Stimulated activated naive CD8-positive, alpha-beta T cell treated with anti-CD3 and anti-CD28 coated beads, Interleukin-15, Interleukin-2, amounts not matched to agents 100 ng/mL and 50 ng/mL, for 24 hours (primary cell): ENCODE measurements around the gene NDEL1.

Source experiments
- H3K27ac Mint-ChIP-seq: one replicate; pipeline ENCODE4 v1.8.0; 2021; ENCODE audit warnings: mild to moderate bottlenecking, mixed read lengths
- H3K27me3 Mint-ChIP-seq: one replicate; pipeline ENCODE4 v1.8.0; 2021; ENCODE audit warnings: mixed read lengths
- H3K36me3 Mint-ChIP-seq: one replicate; pipeline ENCODE4 v1.8.0; 2021; ENCODE audit warnings: low read depth, mixed read lengths
- H3K4me1 Mint-ChIP-seq: one replicate; pipeline ENCODE4 v1.8.0; 2021; ENCODE audit warnings: low read depth, mixed read lengths
- H3K4me3 Mint-ChIP-seq: one replicate; pipeline ENCODE4 v1.8.0; 2021; ENCODE audit warnings: mild to moderate bottlenecking, mixed read lengths
- H3K9me3 Mint-ChIP-seq: one replicate; pipeline ENCODE4 v1.8.0; 2021; ENCODE audit warnings: mixed read lengths

Gene NDEL1

DNA sequence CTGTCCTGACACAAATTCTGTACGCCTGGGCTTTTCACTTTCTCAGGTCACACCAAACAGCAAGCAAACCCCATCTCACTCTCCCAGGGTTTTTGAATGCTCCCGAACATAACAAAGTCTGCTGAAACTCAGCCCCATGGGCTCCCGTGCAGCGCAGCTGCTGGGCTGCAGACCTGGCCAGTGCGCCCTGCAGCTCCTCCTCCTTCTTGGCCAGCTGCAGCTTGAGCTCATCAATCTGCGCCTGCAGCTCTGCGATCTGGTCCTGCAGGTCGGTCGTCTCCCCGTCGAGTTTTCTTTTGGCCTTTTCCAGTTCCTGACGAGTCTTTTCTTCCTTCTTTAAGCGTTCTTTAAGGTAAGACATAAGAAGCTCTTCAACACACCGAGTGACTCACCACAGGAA, 70.5 kb downstream of the NDEL1 start:
- no peak overlapping the region for H3K27ac Mint-ChIP-seq
- H3K27me3 Mint-ChIP-seq, result no peaks in the 10 kb centered on the region
- no peaks in the 10 kb centered on the region for H3K4me1 Mint-ChIP-seq
- H3K9me3 Mint-ChIP-seq, result no peaks in the 10 kb centered on the region
- no peaks in the 10 kb centered on the region for H3K36me3 Mint-ChIP-seq
- no peak overlapping the region for H3K4me3 Mint-ChIP-seq

DNA sequence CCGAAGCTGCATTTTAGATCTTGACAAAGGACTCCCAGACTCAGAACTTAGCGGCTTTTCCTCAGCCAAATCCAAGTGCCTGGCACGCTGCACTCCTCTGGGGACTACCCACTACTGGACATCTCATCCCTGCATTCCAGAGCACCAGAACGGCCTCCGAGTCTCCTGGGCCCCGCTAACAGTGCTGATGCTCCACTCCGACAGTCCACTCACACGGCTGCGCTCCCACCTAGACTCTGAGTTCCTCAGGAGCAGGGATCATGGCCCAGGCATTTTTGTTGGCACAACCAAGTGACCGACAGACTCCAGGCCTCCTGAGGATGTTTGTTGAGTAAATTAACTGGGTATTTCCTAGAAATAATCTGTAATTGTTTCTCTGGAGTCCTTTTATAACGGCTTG, 79.1 kb downstream of the NDEL1 start:
- H3K4me3 Mint-ChIP-seq, result no peak overlapping the region
- H3K9me3 Mint-ChIP-seq, result no peaks in the 10 kb centered on the region
- no peaks in the 10 kb centered on the region for H3K36me3 Mint-ChIP-seq
- no peaks in the 10 kb centered on the region for H3K27me3 Mint-ChIP-seq
- no peaks in the 10 kb centered on the region for H3K4me1 Mint-ChIP-seq
- no peak overlapping the region for H3K27ac Mint-ChIP-seq
